Stimulated activated CD4-positive, alpha-beta T cell treated with anti-CD3 and anti-CD28 coated beads, Interleukin-15, amount 100 ng/mL, for 24 hours (primary cell): ENCODE measurements around the gene MRPS35.
A peak's percentile ranks its signal among the peaks of the same experiment; 100 is the strongest.

Experiments used
- DNase-seq: peaks from one replicate; pipeline ENCODE4 v3.0.0-alpha.2; 2020

The MRPS35 gene

DNA sequence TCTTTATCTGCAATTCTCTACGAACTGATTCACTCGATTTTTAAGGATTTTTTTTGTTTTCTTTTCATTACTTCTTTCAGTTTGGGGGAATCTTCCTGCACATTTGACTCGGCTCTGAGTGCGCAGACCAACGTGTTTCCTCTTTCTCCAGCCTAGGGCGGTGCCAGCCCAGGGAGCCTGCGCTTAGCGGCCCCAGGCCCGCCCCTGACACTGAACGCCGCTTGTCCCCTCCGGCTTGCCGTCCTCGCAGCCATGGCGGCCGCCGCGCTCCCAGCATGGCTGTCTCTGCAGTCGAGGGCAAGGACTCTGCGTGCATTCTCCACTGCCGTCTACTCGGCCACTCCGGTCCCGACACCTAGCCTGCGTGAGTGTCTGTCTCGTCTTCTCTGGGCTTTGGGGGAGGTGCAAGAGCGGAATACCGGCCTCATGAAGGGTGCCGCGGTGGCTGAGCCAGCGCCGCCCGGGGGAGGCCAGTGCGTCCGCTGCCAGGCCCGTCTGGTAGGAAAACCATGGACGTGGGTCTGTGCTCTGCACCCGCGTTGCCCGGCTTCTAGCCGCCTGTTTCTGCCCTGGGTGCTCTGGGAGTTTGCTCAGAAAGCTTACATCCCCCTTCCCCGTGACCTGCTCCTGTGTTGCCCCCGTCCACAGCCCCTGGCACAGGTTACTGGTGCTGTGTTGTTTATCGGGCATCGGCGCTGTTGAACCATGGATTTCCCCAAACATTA lies at the start of gene MRPS35:
Gene MRPS35 (plus strand): TSS at position 241 of the 725 bp plus-strand sequence. CDS start 12 bp downstream, at position 253.
- peak; percentile 93 for DNase-seq

DNA sequence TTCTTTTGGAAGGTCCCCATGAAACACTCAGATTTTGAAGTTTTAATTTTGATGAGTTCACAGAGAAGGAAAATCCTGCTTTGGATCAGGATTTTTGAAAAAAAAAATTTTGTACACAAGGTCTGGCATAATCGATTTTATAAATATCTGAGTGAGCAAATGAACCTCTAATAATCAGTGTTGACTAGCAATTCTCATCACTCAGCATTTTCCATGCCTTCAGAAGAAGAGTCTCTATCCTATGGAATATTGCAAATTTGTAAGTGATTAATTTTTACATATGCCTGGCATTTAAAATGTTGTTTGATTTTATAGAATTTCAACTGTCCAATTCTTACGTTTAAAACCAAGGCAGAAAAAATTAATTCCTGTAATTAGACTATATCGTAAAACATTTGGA lies 44.9 kb upstream of the MRPS35 start:
- no peak for DNase-seq

DNA sequence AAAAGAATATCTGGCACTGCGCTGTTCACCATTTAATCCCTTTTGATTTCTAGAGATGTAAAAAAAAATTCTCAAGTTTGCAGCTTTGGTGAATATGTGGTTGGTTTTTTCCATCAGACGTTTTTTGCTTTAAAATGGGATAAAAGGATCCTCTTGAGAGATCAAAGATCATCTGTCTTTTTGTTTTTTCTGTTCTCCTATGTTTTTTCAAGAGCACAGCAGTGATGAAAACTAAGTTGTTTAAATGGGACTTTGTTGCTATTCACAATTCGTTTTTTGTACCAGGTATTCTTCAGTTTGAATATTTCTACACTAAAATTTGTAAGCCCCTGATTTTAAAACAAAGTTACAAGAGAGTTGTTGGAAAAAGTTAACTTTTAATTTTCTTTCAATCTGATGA lies 44.1 kb upstream of the MRPS35 start:
- no peak for DNase-seq

DNA sequence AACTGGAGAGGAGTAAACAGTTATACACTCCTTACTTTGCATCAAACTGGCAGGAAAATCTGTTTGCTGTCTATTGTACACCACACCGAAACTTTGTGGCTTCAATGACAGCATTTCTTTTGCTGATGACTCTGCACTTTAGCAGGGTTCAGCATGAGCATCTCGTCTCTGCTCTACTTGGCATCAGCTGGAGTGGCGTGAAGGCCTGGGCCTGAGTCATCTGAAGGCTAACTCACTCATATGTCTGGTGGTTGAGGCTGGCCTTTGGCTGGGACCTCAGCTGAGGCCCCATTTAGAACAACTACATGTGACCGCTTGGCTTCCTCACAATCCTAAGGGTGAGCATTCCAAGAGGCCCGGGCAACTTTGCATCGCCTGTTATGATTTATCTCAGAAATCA lies 43.1 kb upstream of the MRPS35 start:
- DNase-seq, result peak; percentile 5

DNA sequence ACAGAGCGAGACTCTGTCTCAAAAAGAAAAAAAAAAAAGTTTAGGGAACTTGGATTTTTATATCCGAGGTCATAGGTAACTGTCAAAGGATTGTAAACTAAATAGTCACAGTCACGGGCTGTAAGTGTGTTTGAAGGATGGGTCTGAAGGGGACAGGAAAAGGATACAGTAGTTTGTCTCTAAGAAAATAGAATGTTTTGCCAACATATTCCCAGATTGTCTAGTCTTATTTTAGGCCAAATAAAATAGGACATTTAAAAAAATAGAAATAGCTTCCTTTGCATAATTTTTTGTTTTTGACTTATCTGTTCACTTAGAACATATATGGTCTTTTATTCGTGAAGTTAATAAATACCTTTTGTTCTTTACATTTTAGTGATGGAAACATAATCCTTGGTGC lies 38.6 kb upstream of the MRPS35 start:
- no peak for DNase-seq

DNA sequence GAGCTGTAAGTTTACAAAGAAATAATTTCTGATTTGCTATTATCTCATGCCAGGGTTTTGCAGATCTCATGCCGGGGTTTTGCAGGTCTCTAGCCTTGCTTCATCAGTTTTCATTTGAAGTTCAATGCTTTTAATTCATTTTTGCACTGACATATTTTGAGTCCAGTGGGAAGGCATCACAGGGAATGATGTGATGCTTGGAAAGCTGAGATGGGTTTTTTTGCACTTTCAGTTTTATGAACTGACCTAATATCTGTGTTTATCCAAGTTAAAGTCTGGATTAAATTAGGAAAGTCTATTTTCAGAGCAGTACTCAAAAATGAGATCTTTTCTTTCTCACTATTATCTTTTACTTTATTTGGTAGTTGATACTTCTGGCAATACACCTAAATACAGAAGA lies 38.0 kb upstream of the MRPS35 start:
- DNase-seq, result no peak

DNA sequence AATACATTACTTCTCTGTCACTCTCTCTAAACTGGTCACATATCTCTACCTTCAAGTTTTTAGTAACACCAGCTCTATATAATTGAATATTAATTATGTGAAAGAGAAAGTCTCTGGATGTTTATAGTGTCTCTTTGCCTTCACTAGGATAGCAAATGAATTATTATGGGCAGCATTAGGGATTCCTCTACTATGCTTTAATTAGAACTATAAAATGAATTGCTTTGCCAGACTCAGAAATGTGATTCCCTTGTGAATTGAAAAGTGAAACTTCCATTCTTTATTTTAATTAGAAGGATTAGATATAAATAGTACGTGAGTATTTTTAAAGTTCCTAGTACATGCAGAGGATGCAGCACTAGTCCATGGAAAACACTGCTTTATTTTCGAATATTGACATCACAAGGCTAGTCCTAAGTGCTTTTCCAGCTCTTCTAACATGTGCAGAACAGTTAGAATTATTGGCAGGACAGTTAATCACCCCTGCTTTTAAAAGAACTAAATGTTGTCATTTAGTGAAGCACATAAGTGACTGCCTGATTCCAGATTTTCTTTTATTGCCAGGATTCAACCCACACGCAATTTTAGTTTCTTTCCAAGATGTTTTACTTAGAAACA lies 37.4 kb upstream of the MRPS35 start:
- no peak for DNase-seq

DNA sequence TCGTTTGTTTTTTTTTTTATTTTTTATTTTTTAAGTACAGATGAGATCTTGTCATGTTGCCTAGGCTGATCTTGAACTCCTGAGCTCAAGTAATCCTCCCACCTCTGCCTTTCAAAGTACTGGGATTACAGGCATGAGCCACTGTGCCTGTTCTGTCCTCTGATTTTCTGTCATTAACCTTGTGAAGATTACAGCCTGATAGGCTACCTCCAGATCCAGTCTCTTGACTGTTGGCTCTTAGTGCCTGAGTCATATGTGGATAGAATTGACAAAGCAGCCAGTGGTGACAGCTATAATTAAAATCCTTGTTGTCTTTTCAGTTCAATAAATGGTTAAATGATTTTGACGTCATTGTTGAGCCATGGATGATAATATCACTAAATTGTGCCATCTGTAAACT lies 35.6 kb upstream of the MRPS35 start:
- DNase-seq, result no peak

DNA sequence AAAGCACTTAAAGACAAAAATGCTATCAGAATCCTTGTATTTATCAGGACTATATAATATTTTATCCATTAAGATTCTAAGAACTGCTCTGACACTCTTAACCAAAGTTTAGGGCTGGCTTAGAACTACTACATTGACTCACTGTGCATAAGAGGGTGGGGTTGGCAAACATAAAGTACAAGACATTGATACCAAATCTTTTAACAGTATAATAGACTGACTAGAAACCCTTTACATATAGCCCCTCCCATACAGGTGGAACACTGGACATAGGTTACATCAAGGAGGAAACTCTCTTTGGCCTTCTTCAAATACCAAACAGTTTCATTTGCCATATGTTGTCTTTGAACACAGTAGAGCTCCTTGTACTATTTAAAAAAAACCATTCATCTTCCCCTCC lies 30.0 kb upstream of the MRPS35 start:
- DNase-seq, result no peak

DNA sequence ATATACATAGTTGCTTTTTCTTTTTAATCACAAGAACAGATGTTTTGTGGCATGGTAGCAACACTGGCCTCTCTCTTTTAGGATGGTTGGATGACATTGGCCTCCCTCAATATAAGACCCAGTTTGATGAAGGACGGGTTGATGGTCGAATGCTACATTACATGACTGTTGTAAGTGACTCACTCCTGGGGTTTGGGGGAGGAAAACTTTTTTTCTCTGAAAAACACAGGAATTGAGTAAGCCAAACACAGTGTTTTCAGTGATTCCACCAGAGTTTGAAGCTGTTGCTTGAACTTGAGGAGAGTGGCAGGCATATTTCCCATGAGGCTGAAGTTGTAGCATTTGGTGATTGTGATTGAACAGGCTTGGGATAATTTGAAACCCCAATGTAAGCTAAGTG lies 28.1 kb upstream of the MRPS35 start:
- DNase-seq, result no peak

DNA sequence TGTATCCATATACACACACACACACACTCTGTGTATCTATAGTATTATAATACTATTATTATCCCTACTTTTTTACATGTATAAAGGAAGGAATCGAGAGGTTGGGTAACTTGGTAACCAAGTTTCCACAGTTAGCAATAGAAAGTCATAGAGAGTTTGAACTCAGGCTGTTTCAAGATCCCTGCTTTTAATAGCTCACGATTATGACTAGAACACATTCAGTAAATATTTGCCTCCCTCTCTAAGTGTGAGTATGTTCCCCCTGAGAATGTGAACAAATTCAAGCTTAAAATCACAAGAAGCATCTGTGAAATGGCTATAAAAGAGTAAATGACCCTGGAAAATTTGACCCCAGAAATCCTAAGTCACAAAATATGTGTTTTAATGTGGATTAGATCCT lies 25.4 kb upstream of the MRPS35 start:
- no peak for DNase-seq

DNA sequence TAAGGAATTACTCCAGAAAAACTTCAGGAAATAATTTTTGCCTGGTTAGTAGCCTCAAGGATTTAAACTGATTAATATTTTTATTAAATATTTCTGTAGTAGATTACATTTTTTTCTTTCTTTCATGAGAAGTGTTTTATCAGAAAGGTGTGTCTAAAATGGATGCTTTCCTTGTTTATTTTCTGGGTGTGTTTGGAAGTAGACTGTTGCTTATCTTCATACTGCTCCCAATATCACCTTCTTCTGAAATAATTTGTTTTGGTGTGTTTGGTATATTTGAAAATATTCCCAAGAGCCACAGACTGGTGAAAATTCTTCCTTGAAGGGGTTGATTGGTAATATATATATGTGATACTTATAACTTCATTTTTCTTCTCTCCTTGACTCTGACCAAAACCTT lies 24.5 kb upstream of the MRPS35 start:
- no peak for DNase-seq

DNA sequence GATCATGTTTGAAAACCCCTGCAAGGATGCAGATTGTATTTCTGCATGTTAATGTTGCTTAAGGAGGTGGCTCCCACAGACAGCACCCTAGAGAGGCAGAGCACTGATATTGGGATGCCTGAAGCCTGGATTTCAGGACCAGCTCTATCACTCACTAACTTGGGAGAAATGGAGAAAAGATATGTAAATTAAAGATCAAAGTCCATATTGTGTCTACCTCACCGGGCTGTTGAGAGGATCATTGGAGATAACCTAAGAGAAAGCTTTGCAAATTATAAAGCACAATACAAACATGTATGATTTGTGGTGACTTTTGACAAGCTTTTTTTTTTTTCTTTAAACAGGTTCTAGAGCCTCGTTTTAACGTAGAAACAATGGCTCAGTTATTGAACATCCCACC lies 22.0 kb upstream of the MRPS35 start:
- DNase-seq, result no peak

DNA sequence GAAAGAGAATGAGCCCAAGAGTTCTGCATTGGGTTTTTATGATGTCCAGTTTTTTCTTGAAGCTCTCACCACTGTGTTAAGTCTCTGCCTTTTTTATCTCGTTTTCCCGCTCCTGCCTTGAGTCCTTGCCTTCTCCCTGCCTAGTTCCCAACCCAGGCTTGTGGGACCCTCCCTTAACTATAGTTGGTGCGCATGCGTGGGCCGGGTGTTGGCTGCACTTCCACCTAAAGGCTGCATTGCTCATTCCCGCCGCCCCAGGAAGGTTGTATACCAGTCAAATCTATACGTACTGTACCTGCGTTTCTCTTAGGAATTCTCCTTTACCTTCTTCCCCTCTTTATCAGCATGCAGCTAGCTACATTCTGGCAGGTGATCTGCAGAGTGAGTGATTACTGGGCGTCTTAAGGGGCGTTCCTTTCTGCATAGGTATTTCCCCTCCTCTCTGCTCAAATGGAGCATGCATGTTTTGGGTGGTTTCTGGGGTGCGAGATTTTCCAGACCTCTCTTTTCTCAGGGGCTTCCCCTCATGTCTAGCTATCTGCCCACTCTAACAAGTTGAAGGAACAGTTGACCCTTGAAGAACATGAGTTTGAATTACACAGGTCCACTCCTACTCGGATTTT lies 21.0 kb upstream of the MRPS35 start:
- DNase-seq, result no peak

DNA sequence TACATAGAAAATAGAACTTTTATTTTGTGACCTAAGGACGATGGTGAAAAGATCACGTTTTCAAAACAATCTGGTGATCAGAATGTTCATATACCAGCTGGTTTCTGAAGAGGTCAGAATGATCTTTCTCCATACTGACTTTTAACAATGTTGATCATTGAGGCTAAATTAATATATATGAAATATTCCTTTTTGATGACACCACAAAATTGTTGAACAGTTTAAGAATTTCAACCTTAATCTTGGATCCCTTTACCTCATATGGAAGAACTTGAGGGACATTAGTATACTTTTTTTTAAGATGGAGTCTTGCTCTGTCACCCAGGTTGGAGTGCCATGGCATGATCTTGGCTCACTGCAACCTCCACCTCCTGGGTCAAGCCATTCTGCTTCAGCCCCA lies 17.2 kb upstream of the MRPS35 start:
- DNase-seq, result no peak

DNA sequence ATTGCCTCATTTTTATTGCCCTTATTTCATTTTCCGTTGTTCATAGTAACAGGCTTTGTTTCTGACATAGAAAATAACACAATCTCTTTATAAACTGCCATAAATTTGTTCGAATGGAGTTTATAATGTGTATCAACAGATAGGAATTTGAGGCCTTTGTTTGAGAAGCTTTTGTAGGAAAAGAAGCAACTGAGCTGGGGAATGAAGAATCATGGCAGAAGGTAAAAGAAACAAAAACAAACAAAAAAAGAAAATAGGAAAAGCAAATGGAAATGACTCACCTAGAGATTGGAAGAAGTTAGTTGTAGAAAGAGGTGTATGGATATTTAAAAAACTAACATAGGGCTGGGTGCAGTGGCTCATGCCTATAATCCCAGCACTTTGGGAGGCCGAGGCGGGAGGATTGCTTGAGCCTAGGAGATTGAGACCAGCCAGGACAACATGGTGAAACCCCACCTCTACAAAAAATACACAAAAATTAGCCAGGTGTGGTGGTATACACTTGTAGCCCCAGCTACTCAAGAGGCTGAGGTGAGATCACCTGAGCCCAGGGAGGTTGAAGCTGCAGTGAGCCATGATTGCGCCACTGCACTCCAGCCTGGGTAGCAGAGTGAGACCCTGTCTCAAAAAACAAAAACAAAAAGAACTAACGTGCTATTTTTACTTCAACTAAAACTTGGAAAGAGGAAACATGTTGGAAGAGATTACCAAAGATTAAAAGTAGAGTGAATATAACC lies 14.9 kb upstream of the MRPS35 start:
- DNase-seq, result no peak

DNA sequence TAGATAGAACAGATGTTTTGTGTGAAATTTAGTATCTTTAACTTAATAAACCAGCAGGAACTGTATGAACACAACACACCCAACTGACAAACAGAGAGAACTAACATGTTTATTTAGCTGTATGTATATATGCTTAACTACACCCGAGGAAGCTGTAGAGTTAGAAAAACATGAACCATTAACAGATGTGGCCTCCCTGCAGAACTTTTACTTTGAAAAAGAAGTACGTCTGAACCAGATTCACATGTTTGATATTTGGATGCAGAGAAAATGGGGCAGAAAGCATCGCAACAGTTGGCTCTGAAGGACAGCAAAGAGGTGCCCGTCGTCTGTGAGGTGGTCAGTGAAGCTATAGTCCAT lies 14.4 kb upstream of the MRPS35 start, which contains the start of gene REP15:
Gene REP15 (plus strand): TSS at position 155 of the 360 bp plus-strand sequence. CDS start 116 bp downstream, at position 271.
- DNase-seq, result no peak

DNA sequence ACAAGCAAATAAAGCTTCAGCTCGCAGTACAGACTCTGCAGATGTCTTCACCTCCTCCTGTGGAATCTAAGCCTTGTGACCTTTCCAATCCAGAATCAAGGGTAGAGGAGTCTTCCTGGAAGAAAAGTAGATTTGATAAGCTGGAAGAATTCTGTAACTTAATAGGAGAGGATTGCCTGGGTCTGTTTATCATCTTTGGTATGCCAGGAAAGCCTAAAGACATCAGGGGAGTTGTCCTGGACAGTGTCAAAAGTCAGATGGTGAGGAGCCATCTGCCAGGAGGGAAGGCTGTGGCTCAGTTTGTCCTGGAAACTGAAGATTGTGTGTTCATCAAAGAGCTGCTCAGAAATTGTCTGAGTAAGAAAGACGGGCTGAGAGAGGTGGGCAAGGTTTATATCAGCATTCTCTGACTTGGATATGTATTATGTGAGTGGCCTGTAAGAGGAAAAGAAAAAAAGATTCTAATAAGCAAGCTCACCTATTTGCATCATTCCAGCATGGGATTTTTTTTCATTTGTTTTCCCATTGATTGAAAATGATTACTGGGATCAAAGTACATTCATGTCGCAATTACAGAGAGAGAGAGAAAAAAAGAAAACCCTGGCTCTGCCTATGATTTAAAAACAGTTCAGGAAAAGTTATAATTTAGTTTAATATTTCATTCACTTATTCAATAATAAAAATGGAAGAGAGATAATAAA lies 13.6 kb upstream of the MRPS35 start:
- DNase-seq, result no peak

DNA sequence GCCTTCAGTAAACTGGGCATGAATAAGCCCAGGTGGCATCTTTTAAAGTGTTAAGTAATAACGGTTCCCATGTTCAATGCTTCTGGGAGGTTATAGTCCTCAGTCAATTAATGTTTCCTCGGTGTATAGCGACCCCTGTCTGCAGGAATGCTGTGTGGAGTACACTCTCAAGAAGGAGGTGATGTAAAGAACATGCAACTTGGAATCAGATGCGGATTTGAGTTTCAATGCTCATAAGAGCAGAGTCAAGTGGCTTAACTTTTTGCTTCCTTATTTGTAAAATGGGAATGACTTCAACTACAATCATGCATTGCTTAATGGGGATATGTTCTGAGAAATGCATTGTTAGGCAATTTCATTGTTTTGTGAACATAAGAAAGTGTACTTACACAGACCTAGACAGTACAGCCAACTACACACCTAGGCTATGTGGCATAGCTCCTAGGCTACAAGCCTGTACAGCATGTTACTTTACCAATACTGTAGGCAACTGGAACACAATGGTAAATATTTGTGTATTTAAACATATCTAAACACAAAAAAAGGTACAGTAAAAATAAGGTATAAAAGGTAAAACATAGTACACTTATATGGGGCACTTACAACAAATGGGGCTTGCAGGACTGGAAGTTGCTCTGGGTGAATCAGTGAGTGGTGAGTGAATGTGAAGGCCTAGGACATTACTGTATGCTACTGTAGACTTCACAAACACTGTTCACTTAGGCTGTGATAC lies 6.7 kb upstream of the MRPS35 start:
- DNase-seq, result peak; percentile 81

DNA sequence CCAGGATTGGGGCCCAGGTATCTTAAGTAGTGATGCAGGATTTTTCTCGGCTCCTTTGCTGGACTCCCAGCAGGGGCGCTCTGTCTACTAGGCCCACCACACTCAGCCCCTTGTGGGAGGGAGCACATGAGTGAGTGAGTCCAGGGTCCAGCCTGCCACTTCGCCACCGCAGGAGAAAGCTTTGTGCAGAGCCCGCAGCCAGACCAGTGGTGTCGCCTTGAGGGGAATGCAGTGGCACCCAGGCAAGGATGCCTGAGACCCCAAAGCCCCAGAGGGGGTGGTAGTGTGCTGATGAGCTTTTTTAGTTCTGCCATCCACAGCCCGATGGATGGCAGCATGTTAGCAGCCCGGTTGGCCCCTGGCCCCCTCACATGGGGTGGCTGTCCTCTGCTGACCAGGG lies 5.4 kb upstream of the MRPS35 start:
- no peak for DNase-seq

DNA sequence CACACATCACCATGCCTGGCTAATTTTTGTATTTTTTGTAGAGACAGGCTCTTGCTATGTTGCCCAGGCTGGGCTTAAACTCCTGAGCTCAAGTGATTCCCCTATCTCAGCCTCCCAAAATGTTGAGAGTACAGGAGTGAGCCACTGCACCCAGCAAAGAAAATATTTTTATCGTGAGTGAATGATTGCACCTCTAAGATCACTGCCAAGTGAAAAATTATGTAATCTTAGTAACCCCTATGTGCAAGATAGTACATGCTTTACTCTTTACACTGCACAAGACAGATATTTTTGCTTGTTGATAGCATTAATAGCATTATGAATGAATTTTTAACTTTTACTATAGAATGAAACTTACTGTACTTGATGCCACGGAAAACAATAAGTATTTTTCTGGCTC lies 3.4 kb upstream of the MRPS35 start:
- DNase-seq, result no peak

DNA sequence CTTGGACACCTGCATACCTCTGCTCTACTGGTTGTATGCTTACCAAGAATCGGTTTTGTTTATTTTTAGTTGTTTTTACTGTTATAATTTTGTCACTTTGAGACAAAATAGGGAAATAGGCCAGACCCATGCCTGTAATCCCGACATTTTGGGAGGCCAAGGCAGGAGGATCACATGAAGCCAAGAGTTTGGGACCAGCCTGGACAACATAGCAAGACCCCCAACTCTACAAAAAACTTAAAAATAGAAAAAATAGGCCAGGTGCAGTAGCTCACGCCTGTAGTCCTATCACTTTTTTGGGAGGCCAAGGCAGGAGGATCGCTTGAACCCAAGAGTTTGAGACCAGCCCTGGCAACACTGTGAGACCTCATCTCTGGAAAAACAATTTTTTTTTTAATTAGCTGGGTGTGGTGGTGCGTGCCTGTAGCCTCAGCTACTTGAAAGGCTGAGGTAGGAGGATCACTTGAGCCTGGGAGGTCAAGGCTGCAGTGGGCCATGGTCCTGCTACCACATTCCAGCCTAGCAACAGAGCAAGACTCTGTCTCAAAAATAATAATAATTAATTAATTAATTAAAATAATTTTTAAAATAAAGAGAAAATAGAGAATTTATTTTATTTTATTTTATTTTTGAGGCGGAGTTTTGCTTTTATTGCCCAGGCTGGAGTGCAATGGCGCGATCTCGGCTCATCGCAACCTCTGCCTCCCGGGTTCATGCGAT lies 1.3 kb upstream of the MRPS35 start:
- no peak for DNase-seq
